Astrocyte of the spinal cord (primary cell): Measurements from ENCODE around the gene FRMD4A.
"Not testable (repeated sequence)": the region's sequence is repeated elsewhere in the genome, so short reads cannot be mapped to it uniquely, and the experiment has no call there.

ENCODE experiments used
- DNase-seq: peaks from one replicate; pipeline ENCODE4 v3.0.0; 2011; ENCODE audit warnings: low read depth, low spot score
- H3K4me3 ChIP-seq: 2 replicates; pipeline ENCODE4 v1.5.1; 2011; ENCODE audit warnings: low read depth, mild to moderate bottlenecking, low read length, moderate library complexity
- in situ Hi-C: cut with HindIII; loops from 2 replicates; pipeline ENCODE4 v1.10.0; 2017; ENCODE audit warnings: low sequenced_read_pairs
- TF ChIP-seq, protein P1 (sequence below): IDR thresholded peaks from 2 replicates; pipeline ENCODE4 v1.5.1; 2012; ENCODE audit warnings: low read depth, mild to moderate bottlenecking, low read length, inconsistent platforms

The FRMD4A gene

DNA sequence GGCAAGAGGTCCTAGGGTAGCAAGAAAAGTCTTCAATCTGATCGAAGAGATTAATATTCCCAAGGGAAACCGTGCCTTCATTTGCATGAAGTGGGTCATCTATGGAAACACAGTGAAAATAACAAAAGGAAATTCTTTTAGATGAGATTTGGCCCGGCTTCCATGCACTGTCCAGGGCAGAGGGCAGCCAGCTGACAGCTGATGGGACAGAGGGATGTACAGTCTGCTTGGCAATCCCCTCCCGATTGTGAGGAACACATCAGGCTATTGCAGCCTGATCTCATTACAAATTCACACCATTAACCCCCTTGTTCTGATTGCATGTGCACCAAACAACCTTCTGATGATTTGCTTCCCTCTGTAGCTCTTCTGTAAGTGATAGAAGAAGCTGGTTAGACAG, 105.3 kb downstream of the FRMD4A start:
- DNase-seq = no peak
- in situ Hi-C loops = no loop called here
- H3K4me3 ChIP-seq = no peak overlapping the region
- TF ChIP-seq, protein P1, sequence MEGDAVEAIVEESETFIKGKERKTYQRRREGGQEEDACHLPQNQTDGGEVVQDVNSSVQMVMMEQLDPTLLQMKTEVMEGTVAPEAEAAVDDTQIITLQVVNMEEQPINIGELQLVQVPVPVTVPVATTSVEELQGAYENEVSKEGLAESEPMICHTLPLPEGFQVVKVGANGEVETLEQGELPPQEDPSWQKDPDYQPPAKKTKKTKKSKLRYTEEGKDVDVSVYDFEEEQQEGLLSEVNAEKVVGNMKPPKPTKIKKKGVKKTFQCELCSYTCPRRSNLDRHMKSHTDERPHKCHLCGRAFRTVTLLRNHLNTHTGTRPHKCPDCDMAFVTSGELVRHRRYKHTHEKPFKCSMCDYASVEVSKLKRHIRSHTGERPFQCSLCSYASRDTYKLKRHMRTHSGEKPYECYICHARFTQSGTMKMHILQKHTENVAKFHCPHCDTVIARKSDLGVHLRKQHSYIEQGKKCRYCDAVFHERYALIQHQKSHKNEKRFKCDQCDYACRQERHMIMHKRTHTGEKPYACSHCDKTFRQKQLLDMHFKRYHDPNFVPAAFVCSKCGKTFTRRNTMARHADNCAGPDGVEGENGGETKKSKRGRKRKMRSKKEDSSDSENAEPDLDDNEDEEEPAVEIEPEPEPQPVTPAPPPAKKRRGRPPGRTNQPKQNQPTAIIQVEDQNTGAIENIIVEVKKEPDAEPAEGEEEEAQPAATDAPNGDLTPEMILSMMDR = no peak

DNA sequence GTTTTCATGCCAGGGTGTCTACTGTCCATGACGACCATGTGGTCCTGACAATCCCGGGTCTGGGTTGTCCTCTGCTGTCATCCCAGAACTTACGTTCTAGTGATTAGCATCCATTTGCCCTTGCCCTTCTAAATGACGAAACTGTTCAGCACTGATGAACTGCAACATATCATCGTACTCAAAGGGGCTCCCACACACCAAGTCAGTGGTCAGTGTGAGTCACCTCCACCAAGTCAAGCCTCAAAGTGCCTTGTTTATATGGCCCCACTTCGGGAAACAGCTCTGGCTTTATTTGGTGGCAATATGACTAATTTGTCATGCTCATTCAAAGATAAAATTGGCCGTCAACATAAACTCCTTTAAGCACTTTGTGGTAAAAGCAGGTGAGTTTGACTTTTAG, 110.7 kb downstream of the FRMD4A start:
- H3K4me3 ChIP-seq = no peak overlapping the region
- TF ChIP-seq, protein P1 = no peak
- no peak for DNase-seq
- in situ Hi-C loops = no loop called here

GRCh38 chr10:14219411-14219810, 111.3 kb downstream of the FRMD4A start:
- TF ChIP-seq, protein P1 = no peak
- in situ Hi-C loops = no loop called here
- no peak for DNase-seq
- H3K4me3 ChIP-seq = no peak overlapping the region

DNA sequence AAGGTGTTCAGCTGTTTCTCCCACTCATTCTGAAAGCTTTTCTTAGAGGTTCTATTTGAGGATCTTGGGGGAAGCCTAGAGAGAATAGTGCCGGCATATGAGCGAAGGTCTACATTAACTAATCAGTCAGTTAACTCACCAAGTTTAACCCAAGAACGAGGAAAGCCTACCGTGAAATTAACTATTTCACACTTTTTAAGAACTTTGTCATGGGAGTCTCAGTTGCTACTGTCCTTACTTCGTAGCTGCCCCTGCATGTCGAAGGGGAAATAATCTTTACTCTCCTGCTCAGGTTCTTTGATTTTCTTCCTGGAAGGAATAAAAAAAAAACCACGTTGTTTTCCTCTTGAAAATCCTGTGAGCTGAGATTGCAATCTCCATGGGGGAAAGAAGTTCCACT, 115.1 kb downstream of the FRMD4A start:
- TF ChIP-seq, protein P1 = no peak
- no peak for DNase-seq
- H3K4me3 ChIP-seq = no peak overlapping the region
- in situ Hi-C loops = no loop called here

- H3K4me3 ChIP-seq, DNase-seq, in situ Hi-C loops: not testable (repeated sequence)
Measured at GRCh38 chr10:14213703-14214102, 117.0 kb downstream of the FRMD4A start.

DNA sequence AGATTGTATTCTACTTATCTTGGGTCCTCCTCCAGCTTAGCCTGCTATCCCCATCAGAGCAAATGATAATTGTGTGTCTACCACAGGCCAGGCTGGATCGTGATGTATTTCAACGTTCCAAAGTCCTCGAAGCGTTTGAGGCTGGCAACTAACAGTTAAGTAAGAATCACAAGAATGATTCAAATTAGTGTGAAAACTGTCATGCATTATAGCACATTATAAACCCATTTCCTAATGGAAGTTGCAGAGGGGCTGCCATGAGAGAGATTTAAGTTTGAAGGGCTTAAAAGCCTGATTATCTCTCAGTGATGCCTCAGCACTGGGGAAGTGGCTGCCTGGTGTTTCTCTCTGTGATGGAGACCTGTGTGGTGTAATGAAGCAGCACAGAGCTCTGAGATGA, 119.1 kb downstream of the FRMD4A start:
- in situ Hi-C loops = no loop called here
- H3K4me3 ChIP-seq = no peak overlapping the region
- DNase-seq = no peak
- TF ChIP-seq, protein P1 = no peak

DNA sequence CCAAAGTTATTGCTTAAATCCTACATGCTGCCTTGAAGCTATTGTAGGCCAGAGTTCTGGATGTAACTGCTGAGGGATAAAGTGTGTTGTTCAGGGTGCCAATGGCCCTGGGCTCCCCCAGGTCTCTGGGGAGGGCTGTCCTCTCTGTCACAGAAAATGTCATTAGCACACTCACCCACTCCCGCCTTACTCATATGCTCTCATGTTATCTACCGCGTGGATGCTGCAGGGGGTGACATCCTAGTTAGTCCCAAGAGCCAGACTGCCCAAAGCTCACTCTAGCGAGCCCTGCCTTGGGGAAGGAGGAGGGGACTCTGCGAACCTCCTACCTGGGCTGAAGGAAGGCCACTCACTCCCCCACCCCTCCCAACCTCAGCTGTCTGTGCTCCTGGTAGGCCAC, 122.5 kb downstream of the FRMD4A start:
- TF ChIP-seq, protein P1 = no peak
- DNase-seq = no peak
- in situ Hi-C loops = no loop called here

More for the DNA sequence above, 122.5 kb downstream of the FRMD4A start:
- no peak overlapping the region for H3K4me3 ChIP-seq
